GM19240 (cell line): ENCODE measurements around the gene CABP7.

ENCODE experiments used
- DNase-seq: peaks from one replicate; pipeline ENCODE4 v3.0.0; 2011; ENCODE audit warnings: low spot score; ENCODE audit not compliant: insufficient read length

Gene CABP7

DNA sequence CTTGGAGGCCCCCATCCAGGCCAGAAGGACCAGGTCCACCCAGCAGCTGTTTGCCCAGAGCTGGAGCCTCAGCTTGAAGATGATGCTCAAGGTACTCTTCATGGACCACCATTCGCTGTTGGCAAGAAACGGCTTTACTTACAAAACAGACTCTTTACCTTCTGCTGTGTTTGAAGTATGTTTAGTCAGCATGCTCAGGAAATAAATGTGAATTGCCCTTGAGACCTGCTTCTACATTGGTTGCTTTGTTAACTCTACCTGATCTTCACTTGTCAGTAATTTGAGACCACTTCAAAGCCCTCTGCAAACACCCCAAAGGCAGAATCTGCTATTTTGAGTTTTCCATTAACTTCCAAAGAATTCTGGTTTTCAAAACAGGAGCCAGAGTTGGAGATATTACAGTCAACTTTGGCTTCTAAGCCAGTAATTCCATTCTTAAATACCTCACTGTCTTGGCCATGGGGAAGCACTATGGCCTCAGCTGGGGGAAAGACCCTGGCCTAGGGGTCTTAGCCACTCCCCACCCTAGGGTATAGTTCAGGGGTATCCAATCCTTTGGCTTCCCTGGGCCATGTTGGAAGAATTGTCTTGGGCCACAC lies 50.0 kb downstream of the CABP7 start:
- no peak for DNase-seq

DNA sequence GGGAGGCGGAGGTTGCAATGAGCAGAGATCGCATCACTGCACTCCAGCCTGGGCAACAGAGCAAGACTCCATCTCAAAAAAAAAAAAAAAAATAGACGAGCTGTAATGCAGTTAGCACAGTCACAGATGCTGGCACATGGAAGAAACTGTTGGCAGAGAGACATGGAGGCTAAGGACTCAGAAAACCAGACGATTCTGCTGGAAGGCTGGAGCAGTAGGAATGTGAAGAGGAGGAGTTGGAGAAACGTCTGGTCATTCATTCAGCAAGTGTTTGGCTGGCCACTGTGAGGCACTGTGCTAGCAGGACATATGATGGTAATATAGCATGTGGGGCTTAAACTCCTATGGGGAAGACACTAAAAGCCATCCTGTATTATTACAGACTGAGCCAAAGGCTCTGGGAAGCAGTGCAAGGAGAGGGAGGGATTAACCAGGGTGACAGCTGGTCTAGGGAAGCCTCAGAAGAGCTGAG lies 52.4 kb downstream of the CABP7 start:
- no peak for DNase-seq

- no peak for DNase-seq
Observed at GRCh38 chr22:29773233-29773632, 53.4 kb downstream of the CABP7 start.

- no peak for DNase-seq
Observed at GRCh38 chr22:29780220-29780619, 60.4 kb downstream of the CABP7 start.

GRCh38 chr22:29780748-29781676 lies 61.2 kb downstream of the CABP7 start:
- DNase-seq, result no peak
